GM21529 (cell line): ENCODE data around the gene DOK7.

ENCODE experiments used
- ATAC-seq: cut with Tn5 transposase; IDR thresholded peaks from one replicate; pipeline ENCODE4 v1.9.1; 2021; ENCODE audit not compliant: unreplicated experiment

The DOK7 gene

GRCh38 chr4:3462790-3463415 is at the start of gene DOK7:
Gene DOK7, plus strand, starts transcription at chr4:3463306. Its CDS starts 70 bp downstream, at chr4:3463376.
- ATAC-seq: no peak

GRCh38 chr4:3413675-3414420 is 49.3 kb upstream of the DOK7 start:
- ATAC-seq: no peak

- ATAC-seq: no peak
These were observed 48.5 kb upstream of the DOK7 start for GRCh38 chr4:3414421-3415279.

- no peak for ATAC-seq
These were observed 47.5 kb upstream of the DOK7 start for GRCh38 chr4:3415471-3416141.

- no peak for ATAC-seq
These were observed 46.8 kb upstream of the DOK7 start for GRCh38 chr4:3416270-3416669.

- no peak for ATAC-seq
These were observed 46.3 kb upstream of the DOK7 start for GRCh38 chr4:3416821-3417221.

GRCh38 chr4:3417448-3417847 is 45.7 kb upstream of the DOK7 start:
- no peak for ATAC-seq

- ATAC-seq: no peak
These were observed 44.9 kb upstream of the DOK7 start for GRCh38 chr4:3418029-3418762.

GRCh38 chr4:3419836-3420605 is 43.1 kb upstream of the DOK7 start:
- no peak for ATAC-seq

- no peak for ATAC-seq
These were observed 42.5 kb upstream of the DOK7 start for GRCh38 chr4:3420606-3420955.

GRCh38 chr4:3420956-3421355 is 42.1 kb upstream of the DOK7 start:
- ATAC-seq: no peak

GRCh38 chr4:3421470-3421869 is 41.6 kb upstream of the DOK7 start:
- ATAC-seq: no peak

- ATAC-seq: no peak
These were observed 40.8 kb upstream of the DOK7 start for GRCh38 chr4:3422241-3422801.

- ATAC-seq: no peak
These were observed 40.3 kb upstream of the DOK7 start for GRCh38 chr4:3422808-3423297.

GRCh38 chr4:3423406-3423805 is 39.7 kb upstream of the DOK7 start:
- no peak for ATAC-seq

- no peak for ATAC-seq
These were observed 39.2 kb upstream of the DOK7 start for GRCh38 chr4:3423952-3424351.

GRCh38 chr4:3424522-3425095 is 38.5 kb upstream of the DOK7 start:
- no peak for ATAC-seq

- ATAC-seq: no peak
These were observed 36.5 kb upstream of the DOK7 start for GRCh38 chr4:3426465-3427133.

GRCh38 chr4:3427134-3427476 is 36.0 kb upstream of the DOK7 start:
- ATAC-seq: no peak
